Mammary epithelial cell (primary cell): ENCODE data around the gene GNL3.

Experiments used
- CTCF ChIP-seq, 2 donors: IDR thresholded peaks in 1 of 2; conservative IDR thresholded peaks in 1 of 2; 2 replicates each; pipeline ENCODE4 v1.5.1; 2011 to 2012; ENCODE audit warnings: inconsistent platforms in 2 of 2, low read length in 2 of 2, mild to moderate bottlenecking in 2 of 2, control low read depth in 1 of 2, low read depth in 1 of 2; ENCODE audit not compliant: insufficient read depth in 1 of 2; ENCODE audit errors: extremely low read depth in 1 of 2
- EZH2 ChIP-seq: IDR thresholded peaks from 2 replicates; pipeline ENCODE4 v1.6.1; 2012; ENCODE audit warnings: low read length, inconsistent platforms, borderline replicate concordance

- TF ChIP-seq CTCF (conservative IDR thresholded peaks at IDR 0.05 in 1 of 2, IDR thresholded peaks at IDR 0.05 in 1 of 2; ENCODE audit: extremely low read depth in 1 of 2, insufficient read depth in 1 of 2, low read depth in 1 of 2, low read length in 2 of 2), result no peak
- no peak for TF ChIP-seq EZH2
Observed at GRCh38 chr3:52722491-52722890, 36.7 kb downstream of the GNL3 start.
